OCI-LY3 (cell line): ENCODE measurements around the gene TRIM29.

Source experiments
- H2AFZ ChIP-seq: fragments of 200-600, 300-600 bp; shearing (Covaris generic); 2 replicates; pipeline ENCODE4 v1.6.0; 2014; ENCODE audit warnings: antibody characterized with exemption, low read depth, low read length
- H3K27ac ChIP-seq: fragments of 200-600, 300-600 bp; sonication (generic); 2 replicates; pipeline ENCODE4 v1.5.1; 2014; ENCODE audit warnings: mild to moderate bottlenecking, low read length, moderate library complexity, mixed read lengths
- H3K27me3 ChIP-seq: fragments of 200-600, 300-600 bp; sonication (generic); 2 replicates; pipeline ENCODE4 v1.6.1; 2014; ENCODE audit warnings: low read depth, low read length, mixed read lengths
- H3K36me3 ChIP-seq: fragments of 200-600, 300-600 bp; sonication (generic); replicated peaks from 2 replicates; pipeline ENCODE3; 2014; ENCODE audit warnings: low read depth, low read length, mixed read lengths
- H3K4me1 ChIP-seq: fragments of 300-600, 200-600 bp; sonication (generic); 2 replicates; pipeline ENCODE4 v1.6.1; 2014; ENCODE audit warnings: low read length, mixed read lengths
- H3K4me2 ChIP-seq: fragments of 200-600, 300-600 bp; sonication (generic); 2 replicates; pipeline ENCODE4 v1.6.1; 2014; ENCODE audit warnings: low read length, mixed read lengths
- H3K4me3 ChIP-seq: fragments of 300-600, 200-600 bp; sonication (generic); 2 replicates; pipeline ENCODE4 v1.5.1; 2014; ENCODE audit warnings: antibody characterized with exemption, mild to moderate bottlenecking, low read length, moderate library complexity
- H3K79me2 ChIP-seq: fragments of 300-600, 200-600 bp; shearing (Covaris generic); 2 replicates; pipeline ENCODE4 v1.6.1; 2014; ENCODE audit warnings: mild to moderate bottlenecking, low read length, mixed read lengths
- H3K9ac ChIP-seq: fragments of 300-600, 200-600 bp; shearing (Covaris generic); 2 replicates; pipeline ENCODE4 v1.6.0; 2014; ENCODE audit warnings: mild to moderate bottlenecking, low read length, moderate library complexity
- H3K9me3 ChIP-seq: fragments of 200-600, 300-600 bp; shearing (Covaris generic); 2 replicates; pipeline ENCODE4 v1.6.1; 2014; ENCODE audit warnings: low read length, mixed read lengths; ENCODE audit not compliant: insufficient read depth
- H4K20me1 ChIP-seq: fragments of 200-600, 300-600 bp; sonication (generic); 2 replicates; pipeline ENCODE4 v1.6.1; 2016; ENCODE audit warnings: low read length, mixed read lengths; ENCODE audit not compliant: insufficient read depth
- EZH2phosphoT487 ChIP-seq: fragments of 200-600 bp; shearing (Covaris generic); IDR thresholded peaks from 2 replicates; pipeline ENCODE4 v1.6.1; 2018; ENCODE audit warnings: antibody characterized with exemption, mixed run types, low read depth
- TF ChIP-seq, protein P1 (sequence below): fragments of 200-600, 300-600 bp; sonication (generic); IDR thresholded peaks from 2 replicates; pipeline ENCODE4 v1.5.1; 2014; ENCODE audit warnings: antibody characterized with exemption, low read length, low read depth

The TRIM29 gene

DNA sequence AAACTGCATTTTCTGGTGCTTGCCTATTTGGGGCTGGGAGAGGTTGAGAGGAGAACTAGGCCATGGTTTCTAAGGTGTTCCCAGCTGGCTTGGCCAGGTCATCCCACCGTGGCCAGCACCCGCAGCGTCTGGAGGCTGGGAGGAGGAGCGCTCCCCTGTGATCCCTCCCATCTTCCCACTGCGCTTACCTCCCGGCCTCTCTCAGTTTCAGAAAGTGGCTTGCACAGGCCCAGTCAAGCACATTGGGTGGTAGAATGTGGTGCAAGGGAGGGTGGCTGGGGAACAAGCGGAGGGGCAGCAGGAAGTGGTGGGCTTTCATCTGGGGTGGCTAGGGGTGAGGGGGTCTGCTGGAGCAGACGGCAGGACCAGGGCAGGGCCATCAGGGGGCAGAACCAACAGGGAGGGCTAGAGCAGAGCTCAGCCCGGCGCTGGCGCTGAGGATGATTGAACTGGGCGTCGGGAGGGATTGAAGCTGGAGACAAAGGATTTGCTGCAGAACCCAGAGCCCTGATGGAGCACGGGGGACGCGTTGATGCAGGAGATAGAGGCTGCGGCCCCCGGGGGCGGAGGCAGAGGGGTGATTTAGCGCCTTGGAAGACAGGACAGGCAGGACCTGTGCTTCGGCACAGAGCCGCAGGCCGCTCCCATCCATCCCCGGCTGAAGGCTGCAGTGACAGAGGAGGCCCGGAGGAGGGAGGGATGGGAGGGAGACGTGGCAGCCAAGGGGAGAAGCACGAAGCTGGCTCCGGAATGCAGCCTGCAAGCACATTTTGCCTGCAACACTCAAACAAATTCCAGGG lies 76.0 kb downstream of the TRIM29 start:
- H4K20me1 ChIP-seq = no peaks in the 10 kb centered on the region
- H3K27me3 ChIP-seq = peaks cover 24% of the 10 kb centered on the region; the same call in 1 of the 2 replicates
- H3K36me3 ChIP-seq = no peaks in the 10 kb centered on the region
- no peaks in the 10 kb centered on the region for H3K9me3 ChIP-seq
- H3K79me2 ChIP-seq = no peaks in the 10 kb centered on the region
- no peak overlapping the region for H3K9ac ChIP-seq
- TF ChIP-seq, protein P1, sequence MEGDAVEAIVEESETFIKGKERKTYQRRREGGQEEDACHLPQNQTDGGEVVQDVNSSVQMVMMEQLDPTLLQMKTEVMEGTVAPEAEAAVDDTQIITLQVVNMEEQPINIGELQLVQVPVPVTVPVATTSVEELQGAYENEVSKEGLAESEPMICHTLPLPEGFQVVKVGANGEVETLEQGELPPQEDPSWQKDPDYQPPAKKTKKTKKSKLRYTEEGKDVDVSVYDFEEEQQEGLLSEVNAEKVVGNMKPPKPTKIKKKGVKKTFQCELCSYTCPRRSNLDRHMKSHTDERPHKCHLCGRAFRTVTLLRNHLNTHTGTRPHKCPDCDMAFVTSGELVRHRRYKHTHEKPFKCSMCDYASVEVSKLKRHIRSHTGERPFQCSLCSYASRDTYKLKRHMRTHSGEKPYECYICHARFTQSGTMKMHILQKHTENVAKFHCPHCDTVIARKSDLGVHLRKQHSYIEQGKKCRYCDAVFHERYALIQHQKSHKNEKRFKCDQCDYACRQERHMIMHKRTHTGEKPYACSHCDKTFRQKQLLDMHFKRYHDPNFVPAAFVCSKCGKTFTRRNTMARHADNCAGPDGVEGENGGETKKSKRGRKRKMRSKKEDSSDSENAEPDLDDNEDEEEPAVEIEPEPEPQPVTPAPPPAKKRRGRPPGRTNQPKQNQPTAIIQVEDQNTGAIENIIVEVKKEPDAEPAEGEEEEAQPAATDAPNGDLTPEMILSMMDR = no peak
- no peak for TF ChIP-seq EZH2phosphoT487
- no peak overlapping the region for H3K4me3 ChIP-seq
- no peak overlapping the region for H3K4me2 ChIP-seq
- H3K4me1 ChIP-seq = peaks cover 13% of the 10 kb centered on the region
- H2AFZ ChIP-seq = no peak overlapping the region
- no peak overlapping the region for H3K27ac ChIP-seq
